PC-3 (cell line): ENCODE data around the gene SLC23A2. TPM values are rescaled to one million over a fixed set of nuclear protein-coding genes. Genes with fewer than 3 reads are reported as not detected.

Source experiments
- ATAC-seq: fragments of 200-7000 bp; cut with Tn5 transposase; 2 replicates; pipeline ENCODE4 v1.9.1; 2020; ENCODE audit warnings: mild to moderate bottlenecking, moderate library complexity
- BruUV-seq: library from RNA; stranded (reverse); fragments of 400-500 nt; replicated peaks from 2 replicates; lab custom pipeline; 2021; lab: Mats Ljungman, UMichigan
- CTCF ChIA-PET: fragments of 300-600 bp; sonication (Branson Sonifier 250); formaldehyde crosslinking; loops from one replicate; lab custom pipeline; 2022; ENCODE audit warnings: antibody characterized with exemption; lab: Charles Lee
- POLR2A ChIA-PET: fragments of 300-600 bp; sonication (Branson Sonifier 250); formaldehyde crosslinking; loops from one replicate; lab custom pipeline; 2022; ENCODE audit warnings: antibody characterized with exemption; ENCODE audit not compliant: unreplicated experiment; lab: Charles Lee
- DNase-seq: peaks from one replicate; pipeline ENCODE4 v3.0.0-alpha.2; 2015
- H2AFZ ChIP-seq: fragments of 300-600 bp; sonication (generic); 2 replicates; pipeline ENCODE4 v1.6.0; 2016; ENCODE audit warnings: antibody characterized with exemption, low read length
- H3F3A ChIP-seq: fragments of 300-600 bp; sonication (generic); one replicate; pipeline ENCODE4 v1.6.0; 2017; ENCODE audit warnings: antibody characterized with exemption, low read length, control low read depth, mild to moderate bottlenecking; ENCODE audit not compliant: unreplicated experiment
- H3K27ac ChIP-seq: fragments of 300-600 bp; sonication (generic); 2 replicates; pipeline ENCODE4 v1.5.1; 2016; ENCODE audit warnings: mild to moderate bottlenecking, low read length
- H3K27me3 ChIP-seq: fragments of 300-600 bp; sonication (generic); 2 replicates; pipeline ENCODE4 v1.6.1; 2016; ENCODE audit warnings: low read length, mixed read lengths
- H3K36me3 ChIP-seq: fragments of 300-600 bp; sonication (generic); 2 replicates; pipeline ENCODE4 v1.6.1; 2016; ENCODE audit warnings: low read depth, mixed run types, low read length, mixed read lengths
- H3K4me1 ChIP-seq: fragments of 300-600 bp; sonication (generic); 2 replicates; pipeline ENCODE4 v1.5.1; 2016; ENCODE audit warnings: low read length; ENCODE audit not compliant: insufficient read depth
- H3K4me2 ChIP-seq: fragments of 300-600 bp; sonication (generic); 2 replicates; pipeline ENCODE4 v1.6.0; 2016; ENCODE audit warnings: low read length
- H3K4me3 ChIP-seq: fragments of 300-600 bp; sonication (generic); 2 replicates; pipeline ENCODE4 v1.5.1; 2016; ENCODE audit warnings: mild to moderate bottlenecking, low read length, mixed read lengths
- H3K79me2 ChIP-seq: fragments of 300-600 bp; sonication (generic); 2 replicates; pipeline ENCODE4 v1.6.1; 2017; ENCODE audit warnings: low read length, mixed read lengths
- H3K9ac ChIP-seq: fragments of 300-600 bp; sonication (generic); 2 replicates; pipeline ENCODE4 v1.6.0; 2016; ENCODE audit warnings: mild to moderate bottlenecking, low read length
- H3K9me2 ChIP-seq: fragments of 300-600 bp; sonication (generic); replicated peaks from 2 replicates; pipeline ENCODE4 v1.6.1; 2016; ENCODE audit warnings: mixed run types, low read length, mixed read lengths
- H3K9me3 ChIP-seq: fragments of 300-600 bp; sonication (generic); 2 replicates; pipeline ENCODE4 v1.6.1; 2016; ENCODE audit warnings: low read length, mixed read lengths
- H4K20me1 ChIP-seq: fragments of 300-600 bp; sonication (generic); 2 replicates; pipeline ENCODE4 v1.6.1; 2016; ENCODE audit warnings: low read length, mixed read lengths
- CTCF ChIP-seq: fragments of 300-600 bp; sonication (generic); conservative IDR thresholded peaks from 2 replicates; pipeline ENCODE4 v1.5.1; 2017; ENCODE audit warnings: antibody characterized with exemption, low read depth, mild to moderate bottlenecking, low read length
- EZH2 ChIP-seq: fragments of 300-600 bp; sonication (generic); IDR thresholded peaks from one replicate; pipeline ENCODE4 v1.6.1; 2017; ENCODE audit warnings: antibody characterized with exemption, mild to moderate bottlenecking, low read length; ENCODE audit not compliant: unreplicated experiment
- EZH2phosphoT487 ChIP-seq: fragments of 300-600 bp; sonication (generic); IDR thresholded peaks from 2 replicates; pipeline ENCODE4 v1.6.1; 2018; ENCODE audit warnings: mild to moderate bottlenecking, antibody characterized with exemption, low read length, borderline replicate concordance
- intact Hi-C: fragments of 100-400 bp; cut with micrococcal nuclease; formaldehyde crosslinking; loops from 2 replicates; pipeline ENCODE4 v1.9.0; 2023
- total RNA-seq: library from RNA; depleted of rRNA; stranded (reverse); fragments of >200 nt; gene quantifications from 2 replicates; pipeline ENCODE4 v1.2.3, GENCODE V29; 2014

Gene SLC23A2
- total RNA-seq, 1 experiment from 2014 or later, result 18.3 TPM

- peaks cover 6% of the 10 kb centered on the region; the same call in 1 of the 2 replicates for H3K4me1 ChIP-seq
- no peak overlapping the region for H2AFZ ChIP-seq
- no peaks in the 10 kb centered on the region for H3K9me2 ChIP-seq
- ATAC-seq, result no peak
- DNase-seq, result no peak
- no peak overlapping the region for H3K4me3 ChIP-seq
- H3K4me2 ChIP-seq, result no peak overlapping the region
- no peaks in the 10 kb centered on the region for H4K20me1 ChIP-seq
- no peak overlapping the region for H3K27ac ChIP-seq
- H3K79me2 ChIP-seq, result no peaks in the 10 kb centered on the region
- ChIA-PET CTCF (no interaction called here), POLR2A (no interaction called here)
- no peaks in the 10 kb centered on the region for H3K36me3 ChIP-seq
- intact Hi-C loops, result no loop called here
- no peaks in the 10 kb centered on the region for H3K9me3 ChIP-seq
- no peak for TF ChIP-seq CTCF
- TF ChIP-seq EZH2phosphoT487, result no peak
- no peak for TF ChIP-seq EZH2
- no peak overlapping the region for H3K9ac ChIP-seq
- H3F3A ChIP-seq, result no peaks in the 10 kb centered on the region
- BruUV-seq, result no TSS peak
- no peaks in the 10 kb centered on the region for H3K27me3 ChIP-seq
Observed at GRCh38 chr20:5020760-5021159, 19.4 kb upstream of the SLC23A2 start.

- Histone ChIP-seq H3K36me3 (no peaks in the 10 kb centered on the region), H3K4me2 (no peak overlapping the region), H3K4me3 (no peak overlapping the region), H3K9me2 (no peaks in the 10 kb centered on the region), H3K79me2 (no peaks in the 10 kb centered on the region), H3K4me1 (peaks cover 2% of the 10 kb centered on the region; the same call in 1 of the 2 replicates), H4K20me1 (no peaks in the 10 kb centered on the region), H3K9ac (no peak overlapping the region), H3K9me3 (no peaks in the 10 kb centered on the region), H3K27ac (no peak overlapping the region), H2AFZ (no peak overlapping the region), H3K27me3 (no peaks in the 10 kb centered on the region), H3F3A (no peaks in the 10 kb centered on the region)
- intact Hi-C loops, result no loop called here
- BruUV-seq, result no TSS peak
- TF ChIP-seq EZH2phosphoT487 (no peak), EZH2 (no peak), CTCF (no peak)
- no peak for ATAC-seq
- POLR2A ChIA-PET, result no interaction called here
- no peak for DNase-seq
- CTCF ChIA-PET, result no interaction called here
Observed at GRCh38 chr20:5013682-5014447, 12.6 kb upstream of the SLC23A2 start.

DNA sequence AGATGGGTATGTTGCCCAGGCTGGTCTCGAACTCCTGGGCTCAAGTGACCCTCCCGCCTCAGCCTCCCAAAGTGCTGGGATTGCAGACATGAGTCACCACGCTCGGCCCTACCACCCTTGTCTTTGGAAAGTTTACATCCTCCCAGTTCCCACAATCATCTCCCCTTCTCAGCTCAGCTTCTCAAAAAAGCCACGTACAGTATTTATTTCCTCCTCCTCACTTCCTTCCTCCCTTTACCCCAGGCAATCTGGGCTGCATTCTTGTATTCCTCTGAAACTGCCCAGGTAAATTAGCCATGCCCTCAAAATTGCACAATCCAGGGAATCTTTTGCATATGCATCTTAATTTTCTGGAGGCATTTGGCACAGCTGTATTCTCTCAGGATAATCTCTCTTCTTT lies 7.4 kb upstream of the SLC23A2 start:
- ATAC-seq (peak; percentile 62), DNase-seq (peak; percentile 68)
- no peak overlapping the region for H3K4me3 ChIP-seq
- ChIA-PET CTCF (no interaction called here), POLR2A (no interaction called here)
- no peak overlapping the region; the same call in 1 of the 2 replicates for H2AFZ ChIP-seq
- H3K9ac ChIP-seq, result no peak overlapping the region
- 0 out of 2 replicates have a peak overlapping the region, but pooled peaks have one; percentile 2 for H3K27ac ChIP-seq
- no peaks in the 10 kb centered on the region for H3K9me3 ChIP-seq
- H3K27me3 ChIP-seq, result no peaks in the 10 kb centered on the region
- no peaks in the 10 kb centered on the region for H4K20me1 ChIP-seq
- no peak for TF ChIP-seq CTCF
- no peak for TF ChIP-seq EZH2phosphoT487
- TF ChIP-seq EZH2, result no peak
- no peaks in the 10 kb centered on the region for H3K36me3 ChIP-seq
- H3F3A ChIP-seq, result no peaks in the 10 kb centered on the region
- no peaks in the 10 kb centered on the region for H3K79me2 ChIP-seq
- intact Hi-C loops, result no loop called here
- H3K9me2 ChIP-seq, result no peaks in the 10 kb centered on the region
- H3K4me1 ChIP-seq, result peaks cover 10% of the 10 kb centered on the region; the same call in 1 of the 2 replicates
- H3K4me2 ChIP-seq, result no peak overlapping the region; the same call in 1 of the 2 replicates
- BruUV-seq, result no TSS peak
